GM21737 (cell line): ENCODE data around the gene PLCXD1.
A peak's percentile ranks its signal among the peaks of the same experiment; 100 is the strongest.
"Not testable (repeated sequence)": the region's sequence is repeated elsewhere in the genome, so short reads cannot be mapped to it uniquely, and the experiment has no call there.

ENCODE experiments used
- ATAC-seq: cut with Tn5 transposase; IDR thresholded peaks from one replicate; pipeline ENCODE4 v1.9.1; 2021; ENCODE audit warnings: mild to moderate bottlenecking, moderate library complexity; ENCODE audit not compliant: unreplicated experiment

Gene PLCXD1

DNA sequence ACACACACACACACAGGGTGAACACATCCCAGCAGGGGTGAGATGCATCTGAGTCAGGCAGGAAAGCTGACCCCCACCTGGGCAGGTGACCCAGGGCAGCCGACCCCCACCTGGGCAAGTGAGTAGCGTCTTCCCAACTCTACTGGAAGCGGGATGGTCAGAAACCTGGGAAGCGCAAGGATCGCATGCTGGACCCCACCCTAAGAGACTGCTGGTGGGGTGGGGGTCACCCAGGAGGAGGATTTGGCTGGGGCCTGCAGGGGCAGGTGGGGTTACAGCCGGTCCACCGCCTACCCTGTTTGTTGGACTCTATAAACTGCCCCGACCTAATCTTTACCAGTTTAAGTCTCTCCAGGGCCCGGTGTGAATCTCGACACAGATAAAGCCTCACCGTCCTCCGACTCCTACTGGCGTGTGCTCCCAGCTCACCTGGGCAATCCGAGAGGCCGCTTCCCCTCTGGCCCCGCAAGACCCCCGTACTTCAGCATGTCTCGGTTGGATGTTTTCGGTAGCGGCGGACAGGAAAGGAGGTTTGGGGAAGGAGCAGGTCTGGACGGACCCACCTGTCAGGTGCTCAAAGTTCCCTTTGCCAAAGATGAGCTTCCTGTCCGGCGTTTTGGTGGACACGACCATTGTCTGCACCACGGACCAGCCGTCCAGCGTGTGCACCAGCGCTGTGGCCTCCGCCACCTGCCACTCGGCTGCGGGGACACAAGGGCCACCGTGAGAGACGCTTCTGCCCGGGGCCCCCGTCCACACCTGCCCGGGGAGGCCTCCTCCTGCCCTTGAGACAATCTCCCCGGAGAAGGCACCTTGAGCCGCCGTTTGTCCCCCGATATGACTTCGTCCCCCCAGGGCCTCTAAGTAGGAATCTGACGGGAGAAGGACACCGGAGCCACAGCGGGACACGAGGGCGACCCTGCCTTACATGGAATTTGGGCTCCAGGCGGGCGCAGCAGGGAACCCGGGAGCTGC lies 35.5 kb downstream of the PLCXD1 start:
- no peak for ATAC-seq

DNA sequence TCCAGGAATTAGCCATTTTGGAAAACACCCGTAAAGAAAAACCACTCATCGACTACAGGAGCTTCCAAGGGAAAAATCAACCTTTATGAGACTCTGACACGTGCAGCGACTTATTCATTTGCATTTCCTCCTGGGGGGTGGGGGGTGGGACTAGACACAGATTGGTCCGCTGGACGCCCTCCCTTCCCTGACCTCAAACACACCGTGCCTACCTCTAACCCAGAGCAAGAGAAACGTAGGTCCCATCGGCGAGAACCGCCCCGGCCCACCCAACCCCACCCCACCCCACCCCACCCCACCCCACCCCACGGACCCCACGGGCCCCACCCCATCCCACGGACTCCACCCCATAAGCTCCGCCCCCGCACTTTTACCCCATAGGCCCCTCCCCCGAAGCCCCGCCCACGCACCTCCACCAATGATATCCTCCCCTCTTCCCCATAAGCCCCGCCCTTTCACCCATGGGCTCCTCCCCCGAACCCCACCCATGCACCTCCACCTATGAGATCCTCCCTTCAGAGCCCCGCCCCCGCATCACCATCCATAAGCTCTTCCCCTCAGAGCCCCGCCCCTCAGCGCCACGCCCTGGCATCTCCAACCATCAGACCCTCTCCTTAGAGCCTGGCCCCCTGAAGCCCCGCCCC lies 36.4 kb downstream of the PLCXD1 start:
- ATAC-seq, result no peak

DNA sequence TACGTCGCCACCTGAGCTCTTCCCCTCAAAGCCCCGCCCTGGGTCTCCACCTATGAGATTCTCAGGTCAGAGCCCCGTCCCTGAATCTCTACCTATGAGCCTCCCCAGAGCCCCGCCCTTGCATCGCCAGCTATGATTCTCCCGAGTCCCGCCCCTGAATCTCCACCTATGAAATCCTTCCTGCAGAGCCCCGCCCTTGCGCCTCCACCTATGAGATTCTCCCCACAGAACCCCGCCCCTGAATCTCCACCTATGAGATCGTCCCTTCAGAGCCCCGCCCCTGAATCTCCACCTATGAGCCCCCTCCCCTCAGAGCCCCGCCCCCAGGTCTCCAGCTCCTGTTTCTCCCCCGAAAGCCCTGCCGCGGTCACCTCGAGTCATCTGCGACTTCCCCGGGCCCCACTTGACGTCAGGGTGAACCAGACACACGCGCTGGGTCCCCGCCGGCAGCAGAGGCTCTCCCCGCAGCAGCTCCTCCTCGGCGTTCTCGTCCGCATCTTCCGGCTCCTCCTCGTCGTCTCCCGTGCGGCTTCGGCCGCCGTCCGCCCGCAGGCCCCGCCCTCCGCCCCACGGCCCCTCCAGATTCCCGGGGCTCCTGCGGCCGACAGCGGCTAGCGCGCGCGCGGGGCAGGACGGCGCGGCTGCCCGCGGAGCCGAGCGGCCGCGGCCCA lies 37.0 kb downstream of the PLCXD1 start:
- ATAC-seq, result peak; percentile 53

DNA sequence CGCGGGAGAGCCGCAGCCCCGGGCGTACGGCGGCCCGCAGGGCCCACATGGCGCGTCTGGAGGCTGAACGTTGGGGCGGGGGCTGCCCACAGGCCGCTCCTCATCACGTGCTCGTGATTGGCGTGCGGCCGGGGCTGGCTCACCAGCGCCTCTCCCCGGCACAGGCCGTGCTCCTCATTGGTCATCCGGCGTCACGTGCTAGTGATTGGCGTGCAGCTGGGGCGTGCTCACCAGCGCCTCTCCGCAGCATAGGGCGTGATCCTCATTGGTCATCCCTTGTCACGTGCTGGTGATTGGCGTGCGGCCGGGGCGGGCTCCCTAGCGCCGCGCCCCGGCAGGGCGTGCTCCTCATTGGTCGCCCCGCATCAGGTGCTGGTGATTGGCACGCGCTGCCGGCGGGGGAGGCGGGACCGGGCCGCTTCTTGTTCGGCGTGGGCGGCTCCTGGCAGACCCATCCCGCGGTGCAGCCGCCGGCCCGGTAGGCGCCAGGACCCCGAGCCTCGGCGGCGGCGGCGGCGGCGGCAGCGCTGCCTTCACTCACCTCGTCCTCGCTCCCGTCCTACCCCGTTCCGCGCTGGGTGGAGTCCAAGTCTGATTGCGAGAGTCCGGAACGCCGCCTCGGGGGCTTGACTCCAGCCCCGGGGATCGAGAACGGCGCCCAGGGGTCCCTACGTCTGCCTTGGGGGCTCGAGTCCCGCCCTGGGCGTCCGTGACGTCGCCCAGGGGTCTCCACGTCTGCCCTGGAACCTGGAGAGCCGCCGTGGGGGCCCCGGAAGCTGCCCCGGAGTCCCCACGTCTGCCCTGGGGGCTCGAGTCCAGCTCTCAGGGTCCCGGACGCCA lies 37.8 kb downstream of the PLCXD1 start, which contains the start of gene GTPBP6:
Gene GTPBP6 (minus strand): TSS at position 58 of the 840 bp plus-strand sequence. CDS start 9 bp downstream, at position 49.
- peak; percentile 73 for ATAC-seq

DNA sequence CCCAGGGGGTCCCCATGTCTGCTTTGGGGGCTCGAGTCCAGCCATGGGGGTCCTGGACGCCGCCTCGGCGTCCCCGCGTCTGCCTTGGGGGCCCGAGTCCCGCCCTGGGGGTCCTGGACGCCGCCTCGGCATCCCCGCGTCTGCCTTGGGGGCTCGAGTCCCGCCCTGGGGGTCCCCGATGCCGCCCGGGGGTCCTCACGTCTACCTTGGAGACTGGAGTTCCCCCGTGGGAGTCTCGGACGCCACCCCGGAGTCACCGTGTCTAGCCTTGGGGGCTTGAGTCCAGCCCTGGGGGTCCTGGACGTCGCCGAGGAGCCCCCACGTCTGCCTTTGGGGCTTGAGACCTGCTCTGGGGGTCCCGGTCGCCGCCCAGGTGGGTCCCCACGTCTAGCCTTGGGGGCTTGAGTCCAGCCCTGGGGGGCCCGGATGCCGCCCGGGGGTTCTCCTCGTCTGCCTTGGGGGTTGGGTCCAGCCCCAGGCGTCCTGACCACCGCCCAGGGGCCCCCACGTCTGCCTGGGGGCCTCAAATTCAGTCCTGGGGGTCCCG lies 38.5 kb downstream of the PLCXD1 start:
- ATAC-seq, result no peak

DNA sequence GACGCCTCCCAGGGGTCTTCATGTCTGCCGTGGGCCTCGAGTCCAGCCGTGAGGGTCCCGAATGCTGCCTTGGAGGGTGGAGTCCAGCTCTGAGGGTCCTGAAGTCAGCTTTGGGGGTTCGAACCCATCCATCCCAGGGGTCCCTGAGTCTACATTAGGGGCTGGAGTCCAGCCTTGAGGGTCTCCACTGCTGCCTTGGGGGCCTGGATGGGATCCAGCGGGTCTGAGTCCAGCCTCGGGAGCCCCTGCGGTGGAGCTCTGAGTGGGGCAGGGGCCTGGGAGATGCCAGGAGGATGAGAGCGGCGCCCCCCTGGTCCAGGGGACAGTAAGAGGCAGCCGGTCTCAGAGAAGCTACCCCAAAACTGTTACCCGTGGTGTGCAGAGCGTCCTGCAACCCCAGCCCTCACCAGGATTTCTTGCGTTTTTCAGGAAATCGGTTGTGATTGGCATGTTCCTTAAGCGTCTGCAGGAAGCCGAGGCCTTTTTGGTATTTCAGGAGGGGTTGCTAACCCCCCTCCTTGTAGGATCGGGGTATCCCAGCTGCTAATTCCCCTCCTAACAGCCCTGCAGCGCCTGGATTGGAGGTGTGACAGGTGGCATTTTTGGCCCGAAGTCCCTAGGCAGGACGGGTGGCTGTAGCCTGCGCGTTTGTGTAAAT lies 39.1 kb downstream of the PLCXD1 start:
- no peak for ATAC-seq

DNA sequence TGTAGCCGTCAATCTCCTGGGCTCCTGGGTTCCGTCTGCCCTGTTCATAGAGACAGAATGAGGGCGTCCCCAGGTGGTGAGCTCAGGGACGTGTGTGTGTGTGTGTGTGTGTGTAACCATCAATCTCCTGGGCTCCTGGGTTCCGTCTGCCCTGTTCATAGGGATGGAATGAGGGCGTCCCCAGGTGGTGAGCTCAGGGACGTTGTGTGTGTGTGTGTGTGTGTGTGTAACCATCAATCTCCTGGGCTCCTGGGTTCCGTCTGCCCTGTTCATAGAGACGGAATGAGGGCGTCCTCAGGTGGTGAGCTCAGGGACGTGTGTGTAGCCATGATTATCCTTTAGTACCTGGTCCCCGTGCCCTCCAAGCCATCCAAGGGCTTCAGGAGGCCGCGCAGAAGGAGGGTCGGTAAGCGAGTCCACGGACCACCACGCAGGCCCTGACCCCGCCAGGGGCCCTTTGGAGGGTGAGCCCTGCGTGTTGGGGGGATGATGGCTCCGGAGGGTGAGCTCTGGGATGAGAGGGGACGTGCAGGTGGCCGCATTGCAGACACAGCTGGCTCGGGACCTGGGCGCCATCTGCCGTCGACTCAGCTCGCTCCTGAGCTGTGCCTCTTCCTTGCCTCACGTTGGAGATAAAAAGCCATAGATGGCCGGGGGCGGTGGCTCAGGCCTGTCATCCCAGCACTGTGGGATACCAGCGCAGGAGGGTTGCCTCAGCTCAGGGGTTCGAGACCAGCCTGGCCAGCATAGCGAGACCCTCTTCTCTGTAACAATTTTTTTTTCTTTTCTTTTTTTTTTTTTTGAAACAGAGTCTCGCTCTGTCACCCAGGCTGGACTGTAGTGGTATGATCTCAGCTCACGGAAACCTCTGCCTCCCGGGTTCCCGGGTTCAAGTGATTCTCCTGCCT lies 42.8 kb downstream of the PLCXD1 start:
- peak; percentile 34 for ATAC-seq

DNA sequence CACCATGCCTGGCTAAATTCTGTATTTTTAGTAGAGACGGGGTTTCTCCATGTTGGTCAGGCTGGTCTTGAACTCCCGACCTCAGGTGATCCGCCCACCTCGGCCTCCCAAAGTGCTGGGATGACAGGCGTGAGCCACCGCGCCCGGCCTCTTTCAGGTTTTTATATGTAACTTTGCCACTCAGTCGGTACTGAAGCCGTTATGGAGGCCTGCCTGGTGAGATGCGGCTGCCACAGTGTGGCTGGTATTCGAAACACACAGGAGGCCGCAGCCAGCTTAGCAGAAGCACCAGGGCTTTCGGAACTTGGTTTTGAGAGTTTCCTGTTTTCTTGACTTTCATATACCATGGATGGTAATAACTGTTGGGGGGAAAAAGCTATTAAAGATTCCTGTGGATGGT lies 43.5 kb downstream of the PLCXD1 start:
- ATAC-seq, result not testable (repeated sequence)

DNA sequence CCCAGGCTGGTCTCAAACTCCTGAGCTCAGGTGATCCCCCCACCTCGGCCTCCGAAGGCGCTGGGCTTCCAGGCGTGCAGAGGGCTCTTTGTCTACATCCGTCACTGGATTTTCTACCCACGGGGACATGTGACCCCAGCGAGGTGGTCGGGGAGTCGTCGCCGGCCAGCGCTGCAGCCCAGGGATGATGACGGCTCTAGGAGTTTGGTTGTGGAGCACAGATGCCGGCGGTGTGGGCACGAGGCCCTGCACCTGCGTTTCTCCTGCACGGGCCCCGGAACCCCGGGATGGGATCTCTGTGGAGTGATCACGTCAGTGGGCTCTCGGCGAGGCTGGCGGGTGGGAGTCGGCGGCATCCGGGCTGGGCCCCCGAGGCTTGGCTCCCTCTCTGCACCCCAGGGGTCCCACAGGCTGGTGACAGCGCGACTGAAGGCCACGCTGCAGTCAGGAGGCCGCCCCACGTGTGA lies 46.5 kb downstream of the PLCXD1 start:
- no peak for ATAC-seq

DNA sequence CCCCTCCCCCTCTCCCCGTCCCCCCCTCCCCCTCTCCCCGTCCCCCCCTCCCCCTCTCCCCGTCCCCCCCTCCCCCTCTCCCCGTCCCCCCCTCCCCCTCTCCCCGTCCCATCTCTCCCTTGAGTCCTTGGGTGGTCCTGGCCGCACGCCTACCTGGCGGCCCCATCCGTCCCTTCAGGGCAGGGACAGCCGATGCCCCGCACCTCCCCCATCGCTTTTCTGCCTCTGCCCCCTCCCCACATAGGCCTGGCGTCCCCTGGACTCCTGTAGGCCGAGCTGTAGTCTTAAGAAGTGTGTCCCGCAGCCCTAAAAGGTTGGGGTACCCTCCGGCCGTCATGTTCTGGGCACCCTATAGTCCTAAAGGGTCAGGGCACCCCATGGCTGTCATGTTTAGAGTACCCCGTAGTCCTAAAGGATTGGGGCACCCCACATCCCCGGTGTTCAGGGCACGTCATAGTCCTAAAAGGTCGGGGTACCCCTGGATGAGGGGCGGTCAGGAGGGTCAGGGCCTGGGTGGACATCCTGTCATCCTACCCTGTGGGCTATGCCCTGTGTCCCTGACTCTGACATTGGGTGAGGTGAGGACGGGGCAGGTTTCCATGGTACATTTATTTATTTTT lies 48.2 kb downstream of the PLCXD1 start:
- no peak for ATAC-seq

DNA sequence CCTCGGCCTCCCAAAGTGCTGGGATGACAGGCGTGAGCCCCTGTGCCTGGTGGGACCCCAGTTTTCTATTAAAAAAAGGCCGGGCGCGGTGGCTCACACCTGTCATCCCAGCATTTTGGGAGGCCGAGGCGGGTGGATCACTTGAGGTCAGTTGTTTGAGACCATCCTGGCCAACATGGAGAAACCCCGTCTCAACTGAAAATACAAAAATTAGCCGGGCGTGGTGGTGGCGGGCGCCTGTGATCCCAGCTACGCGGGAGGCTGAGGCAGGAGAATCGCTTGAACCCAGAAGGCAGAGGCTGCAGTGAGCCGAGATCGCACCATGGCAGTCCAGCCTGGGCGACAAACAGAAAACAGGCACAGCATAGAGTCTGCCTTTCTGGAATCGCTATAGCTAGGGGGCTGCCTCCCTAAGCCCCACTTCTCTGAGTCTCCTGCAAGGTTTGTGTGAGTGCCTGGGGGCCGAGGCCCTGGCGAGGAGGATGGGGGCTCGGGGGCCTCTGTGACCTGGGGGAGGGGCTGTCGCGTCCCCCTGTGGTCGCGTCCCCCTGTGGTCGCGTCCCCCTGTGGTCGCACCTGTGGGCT lies 49.1 kb downstream of the PLCXD1 start:
- not testable (repeated sequence) for ATAC-seq

DNA sequence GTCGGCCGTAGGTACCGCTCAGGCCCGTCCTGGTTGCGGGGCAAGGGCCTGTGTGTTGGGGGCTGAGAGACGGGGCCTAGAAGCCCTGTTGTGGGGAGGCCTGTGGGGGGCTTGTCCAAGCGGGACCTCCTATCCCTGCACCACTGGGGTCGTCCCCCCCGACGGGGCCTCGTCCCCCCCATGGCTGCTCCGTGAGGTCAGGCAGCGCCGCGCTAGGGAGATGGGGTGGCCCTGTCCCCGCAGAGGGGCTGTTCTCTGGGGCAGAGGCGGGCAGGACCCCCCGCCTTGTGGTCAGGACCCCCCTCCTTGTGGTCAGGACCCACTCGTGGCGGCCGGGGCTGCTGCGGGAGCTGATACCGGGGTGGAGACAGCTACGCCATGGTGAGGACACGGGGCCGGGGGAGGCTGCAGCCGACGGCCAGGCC lies 49.6 kb downstream of the PLCXD1 start:
- ATAC-seq, result no peak

DNA sequence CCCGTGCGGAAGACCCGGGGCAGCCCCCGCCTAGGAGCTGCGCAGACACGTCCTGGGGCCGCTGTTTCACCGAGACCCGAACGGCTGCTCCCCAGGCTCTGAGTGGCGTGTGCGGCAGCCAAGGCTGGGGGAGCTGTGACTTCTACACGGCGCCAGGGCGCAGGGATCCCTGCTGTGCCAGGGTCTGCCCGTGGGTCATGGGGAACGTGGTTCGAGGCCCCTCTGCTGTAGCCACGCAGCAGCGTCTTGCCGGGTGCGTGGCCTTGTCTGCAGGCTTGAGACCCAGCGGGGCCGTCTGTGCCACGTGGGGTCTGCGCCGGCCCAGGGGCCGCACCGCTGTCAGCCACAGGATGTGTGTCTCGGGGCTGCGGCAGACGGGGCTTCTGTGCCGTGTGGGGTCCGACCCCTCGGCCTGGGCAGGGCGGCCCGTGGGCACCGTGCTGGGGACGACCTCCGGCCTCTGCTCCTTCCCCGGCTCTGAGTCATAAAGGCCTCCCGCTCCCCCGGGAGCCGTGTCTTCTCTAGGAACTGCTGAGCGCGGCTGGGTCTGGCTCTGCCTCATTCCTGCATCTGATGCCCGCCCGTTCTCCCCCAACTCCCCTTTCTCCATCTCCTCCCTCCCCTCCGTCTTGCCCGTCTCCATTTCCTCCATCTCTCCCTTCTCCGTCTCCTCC lies 50.1 kb downstream of the PLCXD1 start:
- ATAC-seq, result no peak

DNA sequence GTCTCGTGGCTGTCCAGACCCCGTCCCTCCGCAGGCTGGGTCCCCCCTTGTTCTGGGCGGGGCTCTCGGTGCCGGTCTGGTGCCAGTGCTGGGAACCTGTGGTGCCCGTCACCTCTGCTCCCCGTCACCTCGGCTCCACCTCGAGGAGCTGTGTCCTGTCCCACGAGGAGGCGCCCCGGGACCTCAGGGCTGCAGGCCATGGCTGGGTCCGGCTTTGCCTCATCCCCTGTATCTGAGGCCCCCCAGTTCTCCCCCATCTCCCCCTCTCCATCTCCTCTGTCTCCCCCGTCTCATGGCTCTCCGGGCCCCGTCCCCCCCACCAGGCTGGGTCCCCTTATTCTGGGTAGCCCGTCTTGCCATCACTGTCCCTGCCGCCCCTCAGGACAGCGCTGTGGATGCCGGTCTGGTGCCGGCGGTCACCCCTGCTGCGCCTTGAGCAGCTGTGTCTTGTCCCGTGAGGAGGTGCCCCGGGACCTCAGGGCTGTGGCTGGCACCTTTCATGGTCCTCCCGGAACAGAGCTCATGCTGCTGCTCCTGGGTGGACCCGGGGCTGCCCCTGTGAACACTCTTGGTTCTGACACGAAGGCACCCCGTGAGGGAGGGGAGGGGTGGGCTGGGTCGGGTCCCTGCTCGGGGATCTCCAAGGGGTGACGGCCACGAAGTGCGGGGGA lies 50.8 kb downstream of the PLCXD1 start:
- no peak for ATAC-seq

DNA sequence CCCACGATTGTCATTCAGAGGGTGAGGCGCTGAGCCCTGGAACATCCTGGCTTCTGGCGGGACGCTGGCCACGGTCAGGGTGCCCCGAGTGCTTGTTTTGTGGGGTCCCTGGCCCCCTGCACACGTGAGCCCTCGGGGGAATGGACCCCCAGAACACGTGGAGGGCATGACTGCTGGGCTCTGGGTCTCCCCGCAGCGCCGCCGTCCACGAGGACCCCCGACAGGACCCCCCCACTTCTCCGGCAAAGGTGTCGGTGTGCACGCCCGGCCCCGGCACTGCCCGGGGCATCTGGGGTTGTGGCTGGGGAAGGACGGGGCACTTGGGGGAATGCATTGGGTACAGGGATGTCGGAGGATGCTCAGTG lies 51.3 kb downstream of the PLCXD1 start:
- no peak for ATAC-seq

DNA sequence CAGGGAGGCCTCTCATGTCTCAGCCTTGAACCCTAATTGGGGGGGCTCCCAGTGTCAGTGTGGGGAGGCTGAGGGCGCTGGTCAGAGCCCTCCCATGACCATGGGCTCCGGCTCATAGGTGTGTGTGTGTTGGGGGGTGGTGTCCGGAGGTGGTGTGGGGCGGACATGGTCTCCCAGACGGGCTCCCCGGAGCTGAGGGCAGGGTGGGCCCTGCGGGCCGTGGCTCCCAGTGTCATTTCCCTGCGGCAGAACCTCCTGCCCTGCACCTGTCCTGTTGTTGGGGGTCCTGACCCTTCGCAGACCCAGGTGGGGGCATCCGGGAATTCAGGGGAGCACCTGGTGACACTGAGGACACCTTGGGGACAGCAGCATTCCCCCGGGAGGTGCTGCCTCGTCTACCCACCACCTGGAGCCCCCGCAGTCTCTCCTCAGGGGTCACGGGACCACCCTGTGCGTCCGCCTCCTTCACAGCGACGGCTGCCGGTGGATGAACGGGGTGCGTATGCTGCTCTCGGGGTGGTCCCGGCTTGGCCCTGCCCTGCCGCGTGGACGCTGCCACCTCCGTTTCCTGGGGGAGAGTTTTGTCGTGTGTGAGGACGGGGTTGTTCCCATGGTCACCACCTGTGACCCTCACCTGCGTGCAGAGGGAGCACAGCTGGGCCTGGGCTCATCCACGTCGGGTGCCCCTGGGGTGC lies 51.9 kb downstream of the PLCXD1 start:
- ATAC-seq, result no peak
